HepG2 (cell line): ENCODE results near the gene GATA5. TPM values are rescaled to one million over a fixed set of nuclear protein-coding genes. Genes with fewer than 3 reads are reported as not detected.

ENCODE experiments used
- CCDC6 ChIP-seq: sonication (generic); formaldehyde crosslinking; IDR thresholded peaks from 2 replicates; pipeline ENCODE4 v1.8.1; 2022; ENCODE audit warnings: mild to moderate bottlenecking, missing genetic modification reagents, moderate library complexity
- CHCHD3 ChIP-seq: sonication (generic); formaldehyde crosslinking; IDR thresholded peaks from 2 replicates; pipeline ENCODE4 v1.8.0; 2022; ENCODE audit warnings: mild to moderate bottlenecking, missing genetic modification reagents, moderate library complexity
- ERF ChIP-seq: IDR thresholded peaks from 2 replicates; pipeline ENCODE4 v1.6.1; 2018; ENCODE audit warnings: missing biosample characterization, missing genetic modification reagents
- FOXA3 ChIP-seq: IDR thresholded peaks from 2 replicates; pipeline ENCODE4 v1.6.1; 2016; ENCODE audit warnings: missing genetic modification reagents, missing compliant biosample characterization
- KLF11 ChIP-seq: IDR thresholded peaks from 2 replicates; pipeline ENCODE4 v1.6.1; 2016; ENCODE audit warnings: missing compliant biosample characterization
- MAFG ChIP-seq: sonication (generic); formaldehyde crosslinking; IDR thresholded peaks from 2 replicates; pipeline ENCODE4 v1.5.1; 2020; ENCODE audit warnings: mild to moderate bottlenecking, missing genetic modification reagents
- MYNN ChIP-seq: sonication (generic); formaldehyde crosslinking; IDR thresholded peaks from 2 replicates; pipeline ENCODE4 v1.4.0; 2020; ENCODE audit warnings: mild to moderate bottlenecking, low read depth, missing genetic modification reagents
- NFRKB ChIP-seq: fragments of 450-650 bp; IDR thresholded peaks from 2 replicates; pipeline ENCODE4 v1.6.1; 2017
- PHF21A ChIP-seq: sonication (generic); formaldehyde crosslinking; IDR thresholded peaks from 2 replicates; pipeline ENCODE4 v1.5.0; 2020; ENCODE audit warnings: mild to moderate bottlenecking, missing genetic modification reagents
- SMAD3 ChIP-seq: sonication (generic); formaldehyde crosslinking; IDR thresholded peaks from 2 replicates; pipeline ENCODE4 v1.4.0; 2020; ENCODE audit warnings: missing genetic modification reagents
- SMARCE1 ChIP-seq: fragments of 450-650 bp; IDR thresholded peaks from 2 replicates; pipeline ENCODE4 v1.6.1; 2017; ENCODE audit warnings: borderline replicate concordance
- SRY ChIP-seq: sonication (generic); formaldehyde crosslinking; IDR thresholded peaks from 2 replicates; pipeline ENCODE4 v1.8.0; 2022; ENCODE audit warnings: mild to moderate bottlenecking, missing genetic modification reagents
- ZNF20 ChIP-seq: sonication (generic); formaldehyde crosslinking; IDR thresholded peaks from 2 replicates; pipeline ENCODE4 v1.4.0; 2020; ENCODE audit warnings: mild to moderate bottlenecking, moderate library complexity, missing genetic modification reagents
- ZNF329 ChIP-seq: sonication (generic); formaldehyde crosslinking; IDR thresholded peaks from 2 replicates; pipeline ENCODE4 v1.9.0; 2021; ENCODE audit warnings: low read depth, mild to moderate bottlenecking, missing genetic modification reagents
- ZNF552 ChIP-seq: sonication (generic); formaldehyde crosslinking; IDR thresholded peaks from 2 replicates; pipeline ENCODE4 v1.9.0; 2022; ENCODE audit warnings: missing genetic modification reagents, mild to moderate bottlenecking, borderline replicate concordance
- ZNF670 ChIP-seq: sonication (generic); formaldehyde crosslinking; IDR thresholded peaks from 2 replicates; pipeline ENCODE4 v1.8.0; 2022; ENCODE audit warnings: mild to moderate bottlenecking, missing genetic modification reagents, borderline replicate concordance
- polyA plus RNA-seq, 8 experiments: library from polyadenylated mRNA; depleted of rRNA in 3 of 8; stranded (reverse) in 7 of 8; unstranded in 1 of 8; fragments of >200 nt; fragmentation: Illumina TruSeq in 4 of 8; extraction: Trizol in 4 of 8; gene quantifications; 2 replicates each; pipeline versions ENCODE4 v1.2.1 to v1.2.3, GENCODE V29; 2011 to 2016; ENCODE audit warnings: low read depth in 4 of 8, missing spikeins in 1 of 8, mixed read lengths in 1 of 8; ENCODE audit not compliant: insufficient read depth in 1 of 8
- total RNA-seq, 5 experiments: library from RNA; depleted of rRNA; stranded (reverse); fragments of >200 nt; fragmentation: Illumina TruSeq; extraction: Trizol; gene quantifications; 2 replicates each; pipeline ENCODE4 v1.2.3, GENCODE V29; 2016; ENCODE audit warnings: low read depth in 1 of 5
- TF ChIP-seq, protein P1 (sequence below): sonication (generic); formaldehyde crosslinking; conservative IDR thresholded peaks from 2 replicates; pipeline ENCODE4 v1.5.0; 2020; ENCODE audit warnings: missing genetic modification reagents
- TF ChIP-seq, protein P2 (sequence below): sonication (generic); formaldehyde crosslinking; IDR thresholded peaks from 2 replicates; pipeline ENCODE4 v1.9.0; 2022; ENCODE audit warnings: missing genetic modification reagents, mild to moderate bottlenecking, borderline replicate concordance
- TF ChIP-seq, protein P3 (sequence below): sonication (generic); formaldehyde crosslinking; IDR thresholded peaks from 2 replicates; pipeline ENCODE4 v1.4.0; 2020; ENCODE audit warnings: mild to moderate bottlenecking, missing genetic modification reagents
- TF ChIP-seq, protein P4 (sequence below): sonication (generic); formaldehyde crosslinking; IDR thresholded peaks from 2 replicates; pipeline ENCODE4 v1.5.0; 2020; ENCODE audit warnings: missing genetic modification reagents
- TF ChIP-seq, protein P5 (sequence below): sonication (generic); formaldehyde crosslinking; IDR thresholded peaks from 2 replicates; pipeline ENCODE4 v1.4.0; 2020; ENCODE audit warnings: missing genetic modification reagents
- TF ChIP-seq, protein P6 (sequence below): IDR thresholded peaks from 2 replicates; pipeline ENCODE4 v1.6.1; 2016

The GATA5 gene
- total and polyA plus RNA-seq, 2 of the 13 experiments (the other 11 are each of a cell fraction or from before 2014, with no cell fraction given): 0.12 to 0.20 TPM

DNA sequence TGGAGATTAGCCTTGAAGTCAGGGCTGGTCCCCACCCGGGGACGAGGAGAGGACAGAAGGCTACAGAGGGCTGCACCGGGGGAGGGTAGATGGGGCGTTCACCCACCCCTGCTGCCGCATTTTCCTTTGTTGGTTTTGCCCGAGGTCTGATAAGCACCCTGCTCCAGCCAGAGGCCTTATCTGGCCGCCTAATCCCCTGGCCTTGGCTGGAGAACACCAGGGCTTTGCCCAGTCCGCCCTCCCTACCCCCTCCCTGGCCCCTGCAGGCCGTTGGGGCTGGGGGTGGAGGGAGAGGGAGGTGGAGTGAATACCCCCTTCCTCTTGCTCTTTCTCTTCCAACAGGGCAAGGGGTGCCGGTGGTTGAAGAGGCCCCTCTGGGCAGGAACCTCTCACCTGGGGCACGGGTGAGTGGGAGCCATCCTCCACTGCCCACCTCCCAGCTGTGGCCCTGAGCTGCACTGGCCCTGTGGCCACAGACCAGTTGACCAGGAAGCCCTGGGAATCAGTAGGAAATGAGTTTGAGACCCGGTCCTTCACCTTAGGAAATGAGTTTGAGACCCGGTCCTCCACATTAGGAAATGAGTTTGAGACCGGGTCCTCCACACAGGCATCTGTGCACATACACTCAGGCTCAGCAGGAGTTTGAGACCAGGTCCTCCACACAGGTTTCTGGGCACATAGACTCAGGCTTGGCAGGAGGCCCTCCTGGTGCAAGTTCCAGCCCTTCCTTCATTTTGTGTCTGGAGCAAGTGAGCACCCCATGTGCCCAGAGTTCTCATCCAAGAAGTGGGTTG, 12.0 kb upstream of the GATA5 start (continued):
- TF ChIP-seq, protein P1, sequence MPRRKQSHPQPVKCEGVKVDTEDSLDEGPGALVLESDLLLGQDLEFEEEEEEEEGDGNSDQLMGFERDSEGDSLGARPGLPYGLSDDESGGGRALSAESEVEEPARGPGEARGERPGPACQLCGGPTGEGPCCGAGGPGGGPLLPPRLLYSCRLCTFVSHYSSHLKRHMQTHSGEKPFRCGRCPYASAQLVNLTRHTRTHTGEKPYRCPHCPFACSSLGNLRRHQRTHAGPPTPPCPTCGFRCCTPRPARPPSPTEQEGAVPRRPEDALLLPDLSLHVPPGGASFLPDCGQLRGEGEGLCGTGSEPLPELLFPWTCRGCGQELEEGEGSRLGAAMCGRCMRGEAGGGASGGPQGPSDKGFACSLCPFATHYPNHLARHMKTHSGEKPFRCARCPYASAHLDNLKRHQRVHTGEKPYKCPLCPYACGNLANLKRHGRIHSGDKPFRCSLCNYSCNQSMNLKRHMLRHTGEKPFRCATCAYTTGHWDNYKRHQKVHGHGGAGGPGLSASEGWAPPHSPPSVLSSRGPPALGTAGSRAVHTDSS (CRISPR knock-in tag): no peak
- TF ChIP-seq ERF (CRISPR knock-in tag): no peak
- TF ChIP-seq FOXA3 (CRISPR knock-in tag): peak; percentile 19; the same call in 1 of the 2 replicates
- TF ChIP-seq CCDC6 (CRISPR knock-in tag): no peak
- no peak for TF ChIP-seq SMARCE1
- TF ChIP-seq ZNF552: no peak; the same call in 1 of the 2 replicates
- TF ChIP-seq NFRKB: no peak
- TF ChIP-seq, protein P2, sequence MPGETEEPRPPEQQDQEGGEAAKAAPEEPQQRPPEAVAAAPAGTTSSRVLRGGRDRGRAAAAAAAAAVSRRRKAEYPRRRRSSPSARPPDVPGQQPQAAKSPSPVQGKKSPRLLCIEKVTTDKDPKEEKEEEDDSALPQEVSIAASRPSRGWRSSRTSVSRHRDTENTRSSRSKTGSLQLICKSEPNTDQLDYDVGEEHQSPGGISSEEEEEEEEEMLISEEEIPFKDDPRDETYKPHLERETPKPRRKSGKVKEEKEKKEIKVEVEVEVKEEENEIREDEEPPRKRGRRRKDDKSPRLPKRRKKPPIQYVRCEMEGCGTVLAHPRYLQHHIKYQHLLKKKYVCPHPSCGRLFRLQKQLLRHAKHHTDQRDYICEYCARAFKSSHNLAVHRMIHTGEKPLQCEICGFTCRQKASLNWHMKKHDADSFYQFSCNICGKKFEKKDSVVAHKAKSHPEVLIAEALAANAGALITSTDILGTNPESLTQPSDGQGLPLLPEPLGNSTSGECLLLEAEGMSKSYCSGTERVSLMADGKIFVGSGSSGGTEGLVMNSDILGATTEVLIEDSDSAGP (CRISPR knock-in tag): peak; percentile 47; the same call in 1 of the 2 replicates
- TF ChIP-seq, protein P3, sequence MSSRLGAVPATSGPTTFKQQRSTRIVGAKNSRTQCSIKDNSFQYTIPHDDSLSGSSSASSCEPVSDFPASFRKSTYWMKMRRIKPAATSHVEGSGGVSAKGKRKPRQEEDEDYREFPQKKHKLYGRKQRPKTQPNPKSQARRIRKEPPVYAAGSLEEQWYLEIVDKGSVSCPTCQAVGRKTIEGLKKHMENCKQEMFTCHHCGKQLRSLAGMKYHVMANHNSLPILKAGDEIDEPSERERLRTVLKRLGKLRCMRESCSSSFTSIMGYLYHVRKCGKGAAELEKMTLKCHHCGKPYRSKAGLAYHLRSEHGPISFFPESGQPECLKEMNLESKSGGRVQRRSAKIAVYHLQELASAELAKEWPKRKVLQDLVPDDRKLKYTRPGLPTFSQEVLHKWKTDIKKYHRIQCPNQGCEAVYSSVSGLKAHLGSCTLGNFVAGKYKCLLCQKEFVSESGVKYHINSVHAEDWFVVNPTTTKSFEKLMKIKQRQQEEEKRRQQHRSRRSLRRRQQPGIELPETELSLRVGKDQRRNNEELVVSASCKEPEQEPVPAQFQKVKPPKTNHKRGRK (CRISPR knock-in tag): no peak
- no peak for TF ChIP-seq ZNF20
- no peak for TF ChIP-seq SMAD3 (CRISPR knock-in tag)
- no peak for TF ChIP-seq ZNF329 (CRISPR knock-in tag)
- TF ChIP-seq PHF21A (CRISPR knock-in tag): peak; percentile 71
- TF ChIP-seq, protein P4, sequence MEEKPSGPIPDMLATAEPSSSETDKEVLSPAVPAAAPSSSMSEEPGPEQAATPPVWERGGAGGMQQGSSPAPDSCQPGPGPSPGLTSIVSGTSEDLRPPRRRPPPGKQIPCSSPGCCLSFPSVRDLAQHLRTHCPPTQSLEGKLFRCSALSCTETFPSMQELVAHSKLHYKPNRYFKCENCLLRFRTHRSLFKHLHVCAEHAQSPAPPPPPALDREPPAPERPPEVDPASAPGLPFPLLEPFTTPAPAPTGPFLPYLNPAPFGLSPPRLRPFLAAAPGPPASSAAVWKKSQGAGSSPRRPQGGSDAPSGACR: no peak
- TF ChIP-seq, protein P5, sequence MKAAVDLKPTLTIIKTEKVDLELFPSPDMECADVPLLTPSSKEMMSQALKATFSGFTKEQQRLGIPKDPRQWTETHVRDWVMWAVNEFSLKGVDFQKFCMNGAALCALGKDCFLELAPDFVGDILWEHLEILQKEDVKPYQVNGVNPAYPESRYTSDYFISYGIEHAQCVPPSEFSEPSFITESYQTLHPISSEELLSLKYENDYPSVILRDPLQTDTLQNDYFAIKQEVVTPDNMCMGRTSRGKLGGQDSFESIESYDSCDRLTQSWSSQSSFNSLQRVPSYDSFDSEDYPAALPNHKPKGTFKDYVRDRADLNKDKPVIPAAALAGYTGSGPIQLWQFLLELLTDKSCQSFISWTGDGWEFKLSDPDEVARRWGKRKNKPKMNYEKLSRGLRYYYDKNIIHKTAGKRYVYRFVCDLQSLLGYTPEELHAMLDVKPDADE (CRISPR knock-in tag): no peak
- TF ChIP-seq CHCHD3 (CRISPR knock-in tag): no peak
- no peak for TF ChIP-seq SRY (CRISPR knock-in tag)
- no peak for TF ChIP-seq MAFG (CRISPR knock-in tag)
- TF ChIP-seq, protein P6, sequence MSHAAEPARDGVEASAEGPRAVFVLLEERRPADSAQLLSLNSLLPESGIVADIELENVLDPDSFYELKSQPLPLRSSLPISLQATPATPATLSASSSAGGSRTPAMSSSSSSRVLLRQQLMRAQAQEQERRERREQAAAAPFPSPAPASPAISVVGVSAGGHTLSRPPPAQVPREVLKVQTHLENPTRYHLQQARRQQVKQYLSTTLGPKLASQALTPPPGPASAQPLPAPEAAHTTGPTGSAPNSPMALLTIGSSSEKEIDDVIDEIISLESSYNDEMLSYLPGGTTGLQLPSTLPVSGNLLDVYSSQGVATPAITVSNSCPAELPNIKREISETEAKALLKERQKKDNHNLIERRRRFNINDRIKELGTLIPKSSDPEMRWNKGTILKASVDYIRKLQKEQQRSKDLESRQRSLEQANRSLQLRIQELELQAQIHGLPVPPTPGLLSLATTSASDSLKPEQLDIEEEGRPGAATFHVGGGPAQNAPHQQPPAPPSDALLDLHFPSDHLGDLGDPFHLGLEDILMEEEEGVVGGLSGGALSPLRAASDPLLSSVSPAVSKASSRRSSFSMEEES: no peak
- no peak for TF ChIP-seq MYNN (CRISPR knock-in tag)
- no peak for TF ChIP-seq ZNF670 (CRISPR knock-in tag)
- no peak for TF ChIP-seq KLF11 (CRISPR knock-in tag)
